Small intestine (tissue), 7 donors: ENCODE measurements around the gene OTUD5. TPM values are rescaled to one million over a fixed set of nuclear protein-coding genes. Genes with fewer than 3 reads are reported as not detected.

Experiments
- DNase-seq, 2 donors: peaks; one replicate each; pipeline versions ENCODE4 v3.0.0 to v3.0.0-alpha.2; 2013
- FAIRE-seq: peaks from 2 replicates; lab custom pipeline; 2012; peaks lifted over from hg19 to GRCh38; lab: Jason Lieb, UNC
- H3K27ac ChIP-seq, 3 donors: one replicate each; pipeline ENCODE4 v1.5.1; 2013; ENCODE audit warnings: low read length in 2 of 3, mild to moderate bottlenecking in 2 of 3, control low read depth in 1 of 3, inconsistent platforms in 1 of 3, low read depth in 1 of 3, moderate library complexity in 1 of 3
- H3K27me3 ChIP-seq, 3 donors: one replicate each; pipeline ENCODE4 v1.6.1; 2013; ENCODE audit warnings: low read length in 3 of 3, inconsistent platforms in 1 of 3; ENCODE audit not compliant: control insufficient read depth in 3 of 3, insufficient read depth in 3 of 3
- H3K36me3 ChIP-seq, 3 donors: one replicate each; pipeline ENCODE4 v1.6.1; 2013; ENCODE audit warnings: low read length in 3 of 3, inconsistent platforms in 1 of 3, low read depth in 1 of 3, mild to moderate bottlenecking in 1 of 3, moderate library complexity in 1 of 3; ENCODE audit not compliant: control insufficient read depth in 3 of 3, insufficient read depth in 2 of 3
- H3K4me1 ChIP-seq, 3 donors: one replicate each; pipeline ENCODE4 v1.6.1; 2013; ENCODE audit warnings: low read length in 2 of 3, inconsistent platforms in 1 of 3, low read depth in 1 of 3, mild to moderate bottlenecking in 1 of 3, moderate library complexity in 1 of 3; ENCODE audit not compliant: control insufficient read depth in 3 of 3, insufficient read depth in 2 of 3
- H3K4me3 ChIP-seq, 3 donors: one replicate each; pipeline ENCODE4 v1.5.1; 2013; ENCODE audit warnings: low read length in 3 of 3, control low read depth in 1 of 3, inconsistent platforms in 1 of 3, low read depth in 1 of 3, mild to moderate bottlenecking in 1 of 3, moderate library complexity in 1 of 3
- H3K9me3 ChIP-seq, 2 donors: one replicate each; pipeline ENCODE4 v1.6.1; 2013; ENCODE audit warnings: low read depth in 1 of 2, low read length in 1 of 2; ENCODE audit not compliant: control insufficient read depth in 2 of 2, insufficient read depth in 1 of 2
- WGBS, 3 donors: extraction: QIAGEN DNeasy Blood & Tissue Kit; methylation state at CpG; one replicate each; pipeline ENCODE4 v1.1.7; 2013; 5-methylcytosine and 5-hydroxymethylcytosine counted together
- polyA plus RNA-seq, 4 donors: library from polyadenylated mRNA; stranded (reverse) in 3 of 4; unstranded in 1 of 4; fragments of 200-250 nt in 3 of 4; fragments of 120-200 nt in 1 of 4; gene quantifications; one replicate each; pipeline versions ENCODE4 v1.2.1 to v1.2.3, GENCODE V29; 2013
- donor health status: healthy with polysubstance abuse.
- donor health status: control.
- donor health status: control.
- donor health status: Bipolar disorder and iron deficiency.
- donor health status: healthy.

The OTUD5 gene
- polyA plus RNA-seq, 4 donors, result 28.3 to 57.5 (median 42.3) TPM

- 90 to 94% (median 92%) methylated on average over 5 of the region's 5 CpGs for WGBS, 3 donors
- FAIRE-seq, result no peak
Measured at GRCh38 chrX:48978226-48978625, 20.8 kb upstream of the OTUD5 start.

GRCh38 chrX:48976086-48976485 lies 18.7 kb upstream of the OTUD5 start:
- DNase-seq (no peak), FAIRE-seq (no peak)
- Histone ChIP-seq H3K4me1 (peaks cover 0 to 7% (median 0%) of the 10 kb centered on the region in 3 donors), H3K9me3 (no peaks in the 10 kb centered on the region), H3K27ac (no peak overlapping the region), H3K36me3 (peaks cover 0 to 33% (median 10%) of the 10 kb centered on the region in 3 donors), H3K4me3 (no peak overlapping the region), H3K27me3 (no peaks in the 10 kb centered on the region)
- WGBS, 3 donors, result 56 to 63% (median 59%) methylated on average over 4 to 6 of the region's 6 CpGs

More at GRCh38 chrX:48978226-48978625, 20.8 kb upstream of the OTUD5 start:
- Histone ChIP-seq H3K27ac (no peak overlapping the region), H3K4me3 (no peak overlapping the region), H3K36me3 (peaks cover 2 to 51% (median 10%) of the 10 kb centered on the region in 3 donors), H3K9me3 (no peaks in the 10 kb centered on the region), H3K27me3 (no peaks in the 10 kb centered on the region), H3K4me1 (no peaks in the 10 kb centered on the region)
- no peak for DNase-seq

DNA sequence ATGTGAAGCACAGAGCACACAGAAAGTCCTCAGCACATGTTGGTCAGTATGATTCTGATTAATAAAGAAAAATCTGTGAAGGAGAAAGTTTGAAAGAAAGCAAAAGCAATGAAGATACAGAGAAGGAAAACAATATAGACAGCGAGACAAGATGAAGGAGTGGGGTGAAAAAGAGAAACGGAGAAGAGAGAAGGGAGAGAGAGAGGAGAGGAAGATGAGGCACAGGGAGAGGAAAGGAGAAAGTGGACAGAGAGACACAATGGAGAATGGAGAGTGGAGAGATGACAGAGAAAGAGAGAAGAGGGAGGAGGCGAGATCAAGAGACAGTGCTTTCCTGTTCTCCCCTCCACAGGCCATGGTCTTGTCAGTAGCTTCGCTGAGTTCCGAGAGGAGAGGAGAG lies 18.1 kb upstream of the OTUD5 start:
- no peak for FAIRE-seq
- H3K9me3 ChIP-seq, result no peaks in the 10 kb centered on the region
- H3K27ac ChIP-seq, result no peak overlapping the region
- DNase-seq, result no peak
- H3K36me3 ChIP-seq, result peaks cover 0 to 30% (median 10%) of the 10 kb centered on the region in 3 donors
- no peaks in the 10 kb centered on the region for H3K27me3 ChIP-seq
- WGBS, 3 donors, result 86 to 95% (median 93%) methylated on average over 4 to 5 of the region's 5 CpGs
- no peak overlapping the region for H3K4me3 ChIP-seq
- peaks cover 0 to 7% (median 0%) of the 10 kb centered on the region in 3 donors for H3K4me1 ChIP-seq

GRCh38 chrX:48975041-48975440 lies 17.6 kb upstream of the OTUD5 start:
- 90 to 97% (median 92%) methylated on average over 7 of the region's 7 CpGs for WGBS, 3 donors
- DNase-seq (no peak), FAIRE-seq (no peak)
- H3K27me3 ChIP-seq, result no peaks in the 10 kb centered on the region
- H3K27ac ChIP-seq, result no peak overlapping the region
- no peaks in the 10 kb centered on the region for H3K9me3 ChIP-seq
- no peak overlapping the region for H3K4me3 ChIP-seq
- peaks cover 0 to 7% (median 0%) of the 10 kb centered on the region in 3 donors for H3K4me1 ChIP-seq
- peaks cover 0 to 30% (median 10%) of the 10 kb centered on the region in 3 donors for H3K36me3 ChIP-seq

GRCh38 chrX:48974574-48974973 lies 17.2 kb upstream of the OTUD5 start:
- peaks cover 0 to 7% (median 0%) of the 10 kb centered on the region in 3 donors for H3K4me1 ChIP-seq
- H3K4me3 ChIP-seq, result no peak overlapping the region
- H3K9me3 ChIP-seq, result no peaks in the 10 kb centered on the region
- FAIRE-seq (no peak), DNase-seq (no peak)
- 81 to 95% (median 91%) methylated on average over 2 of the region's 2 CpGs for WGBS, 3 donors
- no peak overlapping the region for H3K27ac ChIP-seq
- H3K36me3 ChIP-seq, result peaks cover 0 to 30% (median 10%) of the 10 kb centered on the region in 3 donors
- no peaks in the 10 kb centered on the region for H3K27me3 ChIP-seq

DNA sequence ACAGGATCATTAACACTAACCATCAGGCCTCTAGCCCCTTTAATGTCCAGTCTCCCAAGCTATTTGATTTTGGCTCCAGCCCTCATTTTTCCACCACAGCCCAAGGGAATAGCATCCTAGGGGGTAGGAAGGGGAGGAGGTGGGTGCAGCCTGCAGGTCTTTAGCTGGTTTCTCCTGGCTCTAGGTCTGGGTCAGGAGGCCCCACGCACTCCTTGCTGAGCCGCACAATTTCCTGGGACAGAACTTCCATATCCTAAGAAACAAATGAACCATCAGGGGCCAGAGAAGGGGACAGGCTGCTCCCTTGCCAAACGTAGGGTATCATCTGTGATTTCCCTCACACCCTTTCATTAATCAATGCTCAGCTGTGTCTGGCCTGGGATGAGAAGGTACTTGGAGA lies 16.6 kb upstream of the OTUD5 start:
- Histone ChIP-seq H3K4me1 (peaks cover 0 to 7% (median 0%) of the 10 kb centered on the region in 3 donors), H3K36me3 (peaks cover 0 to 30% (median 10%) of the 10 kb centered on the region in 3 donors), H3K27me3 (no peaks in the 10 kb centered on the region), H3K27ac (no peak overlapping the region), H3K4me3 (no peak overlapping the region), H3K9me3 (no peaks in the 10 kb centered on the region)
- 74 to 95% (median 80%) methylated on average over 3 of the region's 3 CpGs for WGBS, 3 donors
- DNase-seq (no peak), FAIRE-seq (no peak)

- peak overlapping the region in 1 of 3 donors; percentile 35 for H3K4me3 ChIP-seq
- H3K27ac ChIP-seq, result peak overlapping the region in 1 of 3 donors; percentile 52
- no peaks in the 10 kb centered on the region for H3K27me3 ChIP-seq
- 22 to 34% (median 25%) methylated on average over 13 of the region's 13 CpGs for WGBS, 3 donors
- peaks cover 0 to 25% (median 3%) of the 10 kb centered on the region in 3 donors for H3K36me3 ChIP-seq
- H3K9me3 ChIP-seq, result no peaks in the 10 kb centered on the region
- no peak for FAIRE-seq
- H3K4me1 ChIP-seq, result peaks cover 0 to 7% (median 0%) of the 10 kb centered on the region in 3 donors
- DNase-seq, result peak; percentile 36 to 45
Measured at GRCh38 chrX:48972220-48973164, 15.1 kb upstream of the OTUD5 start.
